ENCODE measurements around the gene LARGE1.

DNA sequence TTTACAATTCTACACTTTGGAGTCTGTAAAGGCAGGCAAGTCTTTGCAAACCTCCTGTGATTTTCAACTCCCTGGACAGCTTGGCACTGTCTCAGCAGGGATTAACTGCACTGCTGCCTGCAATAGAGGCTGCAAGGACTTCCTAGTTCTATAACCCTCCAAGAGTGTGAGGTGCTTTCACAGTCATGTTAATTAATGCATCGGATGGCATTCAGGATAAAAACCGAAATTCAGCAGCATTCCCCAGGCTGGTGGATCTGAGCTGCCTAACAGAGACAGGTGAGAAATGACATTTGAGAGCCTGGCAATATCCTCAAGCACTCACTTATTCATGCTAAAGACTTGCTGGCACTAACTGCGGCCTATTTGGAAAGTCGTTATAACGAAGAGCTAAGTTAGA lies 85.0 kb downstream of the LARGE1 start:
- TF ChIP-seq, protein P1, sequence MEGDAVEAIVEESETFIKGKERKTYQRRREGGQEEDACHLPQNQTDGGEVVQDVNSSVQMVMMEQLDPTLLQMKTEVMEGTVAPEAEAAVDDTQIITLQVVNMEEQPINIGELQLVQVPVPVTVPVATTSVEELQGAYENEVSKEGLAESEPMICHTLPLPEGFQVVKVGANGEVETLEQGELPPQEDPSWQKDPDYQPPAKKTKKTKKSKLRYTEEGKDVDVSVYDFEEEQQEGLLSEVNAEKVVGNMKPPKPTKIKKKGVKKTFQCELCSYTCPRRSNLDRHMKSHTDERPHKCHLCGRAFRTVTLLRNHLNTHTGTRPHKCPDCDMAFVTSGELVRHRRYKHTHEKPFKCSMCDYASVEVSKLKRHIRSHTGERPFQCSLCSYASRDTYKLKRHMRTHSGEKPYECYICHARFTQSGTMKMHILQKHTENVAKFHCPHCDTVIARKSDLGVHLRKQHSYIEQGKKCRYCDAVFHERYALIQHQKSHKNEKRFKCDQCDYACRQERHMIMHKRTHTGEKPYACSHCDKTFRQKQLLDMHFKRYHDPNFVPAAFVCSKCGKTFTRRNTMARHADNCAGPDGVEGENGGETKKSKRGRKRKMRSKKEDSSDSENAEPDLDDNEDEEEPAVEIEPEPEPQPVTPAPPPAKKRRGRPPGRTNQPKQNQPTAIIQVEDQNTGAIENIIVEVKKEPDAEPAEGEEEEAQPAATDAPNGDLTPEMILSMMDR (IDR thresholded peaks at IDR 0.05; ENCODE audit: low read length) = no peak
- TF ChIP-seq EZH2 (IDR thresholded peaks at IDR 0.05; ENCODE audit: borderline replicate concordance, low read length) = no peak
